22Rv1 (cell line): ENCODE measurements around the gene ZNF160.

Source experiments
- ZFX ChIP-seq: fragments of 450-650 bp; IDR thresholded peaks from 2 replicates; pipeline ENCODE4 v1.6.1; 2017; ENCODE audit warnings: antibody characterized with exemption, borderline replicate concordance
- TF ChIP-seq, protein P1 (sequence below): fragments of 450-650 bp; IDR thresholded peaks from 2 replicates; pipeline ENCODE4 v1.5.1; 2017; ENCODE audit warnings: mild to moderate bottlenecking

- TF ChIP-seq, protein P1, sequence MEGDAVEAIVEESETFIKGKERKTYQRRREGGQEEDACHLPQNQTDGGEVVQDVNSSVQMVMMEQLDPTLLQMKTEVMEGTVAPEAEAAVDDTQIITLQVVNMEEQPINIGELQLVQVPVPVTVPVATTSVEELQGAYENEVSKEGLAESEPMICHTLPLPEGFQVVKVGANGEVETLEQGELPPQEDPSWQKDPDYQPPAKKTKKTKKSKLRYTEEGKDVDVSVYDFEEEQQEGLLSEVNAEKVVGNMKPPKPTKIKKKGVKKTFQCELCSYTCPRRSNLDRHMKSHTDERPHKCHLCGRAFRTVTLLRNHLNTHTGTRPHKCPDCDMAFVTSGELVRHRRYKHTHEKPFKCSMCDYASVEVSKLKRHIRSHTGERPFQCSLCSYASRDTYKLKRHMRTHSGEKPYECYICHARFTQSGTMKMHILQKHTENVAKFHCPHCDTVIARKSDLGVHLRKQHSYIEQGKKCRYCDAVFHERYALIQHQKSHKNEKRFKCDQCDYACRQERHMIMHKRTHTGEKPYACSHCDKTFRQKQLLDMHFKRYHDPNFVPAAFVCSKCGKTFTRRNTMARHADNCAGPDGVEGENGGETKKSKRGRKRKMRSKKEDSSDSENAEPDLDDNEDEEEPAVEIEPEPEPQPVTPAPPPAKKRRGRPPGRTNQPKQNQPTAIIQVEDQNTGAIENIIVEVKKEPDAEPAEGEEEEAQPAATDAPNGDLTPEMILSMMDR: no peak
- TF ChIP-seq ZFX: no peak
These were observed 69.2 kb downstream of the ZNF160 start for GRCh38 chr19:53034054-53034453.
